ENCODE results near the gene BBX. TPM values are rescaled to one million over a fixed set of nuclear protein-coding genes. Genes with fewer than 3 reads are reported as not detected.
A peak's percentile ranks its signal among the peaks of the same experiment; 100 is the strongest.

Gene BBX
- total RNA-seq, 1 donor, result 97.6 TPM

- no peak for TF ChIP-seq CTCF (IDR thresholded peaks at IDR 0.05; ENCODE audit: insufficient read depth, low read depth, low read length)
- DNase-seq (ENCODE audit: low read depth), result peak; percentile 57
- H3K4me3 ChIP-seq (ENCODE audit: low read depth, low read length), result no peak overlapping the region
Measured at GRCh38 chr3:107629566-107629965, 106.8 kb downstream of the BBX start.

GRCh38 chr3:107630779-107631178, 108.0 kb downstream of the BBX start:
- H3K4me3 ChIP-seq (ENCODE audit: low read depth, low read length), result no peak overlapping the region
- no peak for DNase-seq (ENCODE audit: low read depth)
- no peak for TF ChIP-seq CTCF (IDR thresholded peaks at IDR 0.05; ENCODE audit: insufficient read depth, low read depth, low read length)

- no peak overlapping the region for H3K4me3 ChIP-seq (ENCODE audit: low read depth, low read length)
- DNase-seq (ENCODE audit: low read depth), result no peak
- no peak for TF ChIP-seq CTCF (IDR thresholded peaks at IDR 0.05; ENCODE audit: insufficient read depth, low read depth, low read length)
Measured at GRCh38 chr3:107632576-107632975, 109.8 kb downstream of the BBX start.

GRCh38 chr3:107633327-107634098, 110.8 kb downstream of the BBX start:
- no peak for TF ChIP-seq CTCF (IDR thresholded peaks at IDR 0.05; ENCODE audit: insufficient read depth, low read depth, low read length)
- H3K4me3 ChIP-seq (ENCODE audit: low read depth, low read length), result no peak overlapping the region
- no peak for DNase-seq (ENCODE audit: low read depth)

GRCh38 chr3:107634099-107634489, 111.3 kb downstream of the BBX start:
- no peak for DNase-seq (ENCODE audit: low read depth)
- H3K4me3 ChIP-seq (ENCODE audit: low read depth, low read length), result no peak overlapping the region
- TF ChIP-seq CTCF (IDR thresholded peaks at IDR 0.05; ENCODE audit: insufficient read depth, low read depth, low read length), result no peak

- TF ChIP-seq CTCF (IDR thresholded peaks at IDR 0.05; ENCODE audit: insufficient read depth, low read depth, low read length), result no peak
- DNase-seq (ENCODE audit: low read depth), result no peak
- no peak overlapping the region for H3K4me3 ChIP-seq (ENCODE audit: low read depth, low read length)
Measured at GRCh38 chr3:107637416-107638183, 114.8 kb downstream of the BBX start.
